Heart left ventricle (tissue), 13 donors: ENCODE results near the gene ARMC5.

Source experiments
- CTCF ChIP-seq, 12 donors: fragments of 200-600 bp; sonication (generic) in 4 of 12; IDR thresholded peaks; one replicate each; pipeline versions ENCODE4 v1.5.0 to v1.8.0; 2018 to 2022; ENCODE audit warnings: antibody characterized with exemption in 12 of 12, mild to moderate bottlenecking in 5 of 12
- POLR2A ChIP-seq, 2 donors: fragments of 450-650 bp; IDR thresholded peaks; one replicate each; pipeline ENCODE4 v1.6.1; 2017; ENCODE audit warnings: antibody characterized with exemption in 2 of 2, mild to moderate bottlenecking in 2 of 2, moderate library complexity in 2 of 2
- donor health status: ischemic (EF 13 %, LVEDD 7.1; RV severe dilation, severe dysfunction).
- donor health status: DM: no; HTN: yes; CAD: no.
- donor health status: DM: no; HTN: no; CAD: no.
- donor health status: ischemic (EF 25% LVEDD 6.9; RV normal size, moderate dysfunction).
- donor health status: ischemic (EF 25% LVEDD 5.7; RV mildly dilated, moderate dysfunction).
- donor health status: ischemic (EF 35%, LVEDD 5.7; RV mildly dilated, moderate dysfunction).
- donor health status: nonischemic (EF 11% LVEDD 7.7; RV severe dilation, severe dysfunction).
- donor health status: DM: yes; HTN: yes; CAD: no.
- donor health status: PGD.
- donor health status: ischemic (EF 29% LVEDD 5.4; RV normal size, mild dysfunction).
- donor health status: nonischemic (EF 23%, LVEDD 6.1; RV moderate dilation, normal function).

- TF ChIP-seq CTCF (IDR thresholded peaks at IDR 0.05) (no peak), POLR2A (IDR thresholded peaks at IDR 0.05) (no peak)
Measured at GRCh38 chr16:31501226-31501965, 42.1 kb downstream of the ARMC5 start.
